Spleen (tissue), 7 donors: ENCODE measurements around the gene ZNF469.

ENCODE experiments used
- POLR2A ChIP-seq, 3 donors: fragments of 450-650 bp; IDR thresholded peaks; one replicate each; pipeline ENCODE4 v1.5.1; 2017; ENCODE audit warnings: antibody characterized with exemption in 3 of 3, mild to moderate bottlenecking in 1 of 3
- POLR2AphosphoS5 ChIP-seq, 3 donors: sonication (generic); formaldehyde crosslinking; IDR thresholded peaks; one replicate each; pipeline ENCODE4 v1.5.1; 2017; ENCODE audit warnings: antibody characterized with exemption in 3 of 3
- TF ChIP-seq, protein P1 (sequence below), 11 experiments: fragments of 200-600 bp in 7 of 11; fragments of 450-650 bp in 4 of 11; sonication (generic) in 4 of 11; IDR thresholded peaks in 8 of 11; conservative IDR thresholded peaks in 3 of 11; 1 replicate in 7 of 11; 2 replicates in 4 of 11; pipeline versions ENCODE4 v1.4.0 to v1.8.0; 2016 to 2021; ENCODE audit warnings: antibody characterized with exemption in 11 of 11, inconsistent platforms in 4 of 11, mild to moderate bottlenecking in 1 of 11
- donor health status: DM: no; HTN: no; CAD: no; lungs with moderate emphysema.
- donor health status: DM: no; HTN: no; CAD: no.
- donor health status: DM: no; HTN: no; CAD: no.

DNA sequence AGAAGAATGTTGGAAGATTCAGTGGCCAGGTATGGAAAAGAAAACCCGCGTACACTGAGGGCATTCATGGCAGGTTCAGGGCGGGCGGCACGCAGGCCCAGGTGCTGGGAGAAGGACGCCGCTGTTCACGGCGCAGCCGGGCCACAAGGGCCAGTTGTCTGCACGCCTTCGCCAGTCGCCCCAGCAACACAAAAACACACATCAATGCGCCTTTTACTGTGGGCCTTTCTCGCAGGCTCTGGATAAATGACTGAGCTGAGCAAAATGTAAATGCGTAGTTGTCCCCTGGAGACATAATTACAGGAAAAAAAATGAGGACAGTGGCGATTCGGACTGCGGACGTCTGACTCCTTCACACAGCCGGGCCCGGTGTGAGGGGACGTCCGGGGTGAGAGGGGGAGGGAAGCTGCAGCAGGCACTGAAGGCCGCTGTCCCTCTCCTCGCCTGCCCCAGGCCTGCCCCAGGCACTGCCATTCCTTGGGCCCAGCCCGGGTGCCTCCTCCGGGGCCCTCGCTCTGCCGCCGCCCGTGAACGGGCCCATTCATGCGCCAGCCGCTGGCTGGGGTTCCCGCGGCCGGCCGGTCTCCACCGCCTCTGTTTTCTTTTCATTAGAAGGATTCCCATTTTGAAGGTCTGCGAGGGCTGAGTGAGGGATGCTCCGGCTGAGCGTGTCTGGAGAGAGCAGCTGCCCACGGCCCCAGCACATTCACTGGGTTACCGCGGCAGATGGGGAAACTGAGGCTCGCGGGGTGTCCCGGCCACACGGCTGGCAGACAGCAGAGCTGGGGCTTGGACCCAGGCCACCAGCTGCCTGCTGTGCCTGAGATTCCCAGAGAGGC is 6.5 kb upstream of the ZNF469 start:
- TF ChIP-seq, protein P1, sequence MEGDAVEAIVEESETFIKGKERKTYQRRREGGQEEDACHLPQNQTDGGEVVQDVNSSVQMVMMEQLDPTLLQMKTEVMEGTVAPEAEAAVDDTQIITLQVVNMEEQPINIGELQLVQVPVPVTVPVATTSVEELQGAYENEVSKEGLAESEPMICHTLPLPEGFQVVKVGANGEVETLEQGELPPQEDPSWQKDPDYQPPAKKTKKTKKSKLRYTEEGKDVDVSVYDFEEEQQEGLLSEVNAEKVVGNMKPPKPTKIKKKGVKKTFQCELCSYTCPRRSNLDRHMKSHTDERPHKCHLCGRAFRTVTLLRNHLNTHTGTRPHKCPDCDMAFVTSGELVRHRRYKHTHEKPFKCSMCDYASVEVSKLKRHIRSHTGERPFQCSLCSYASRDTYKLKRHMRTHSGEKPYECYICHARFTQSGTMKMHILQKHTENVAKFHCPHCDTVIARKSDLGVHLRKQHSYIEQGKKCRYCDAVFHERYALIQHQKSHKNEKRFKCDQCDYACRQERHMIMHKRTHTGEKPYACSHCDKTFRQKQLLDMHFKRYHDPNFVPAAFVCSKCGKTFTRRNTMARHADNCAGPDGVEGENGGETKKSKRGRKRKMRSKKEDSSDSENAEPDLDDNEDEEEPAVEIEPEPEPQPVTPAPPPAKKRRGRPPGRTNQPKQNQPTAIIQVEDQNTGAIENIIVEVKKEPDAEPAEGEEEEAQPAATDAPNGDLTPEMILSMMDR (IDR thresholded peaks at IDR 0.05 in 8 of 11, conservative IDR thresholded peaks at IDR 0.05 in 3 of 11) = no peak
- no peak for TF ChIP-seq POLR2AphosphoS5 (IDR thresholded peaks at IDR 0.05)
- no peak for TF ChIP-seq POLR2A (IDR thresholded peaks at IDR 0.05)
